Measurements from ENCODE around the gene TMEM106B.

DNA sequence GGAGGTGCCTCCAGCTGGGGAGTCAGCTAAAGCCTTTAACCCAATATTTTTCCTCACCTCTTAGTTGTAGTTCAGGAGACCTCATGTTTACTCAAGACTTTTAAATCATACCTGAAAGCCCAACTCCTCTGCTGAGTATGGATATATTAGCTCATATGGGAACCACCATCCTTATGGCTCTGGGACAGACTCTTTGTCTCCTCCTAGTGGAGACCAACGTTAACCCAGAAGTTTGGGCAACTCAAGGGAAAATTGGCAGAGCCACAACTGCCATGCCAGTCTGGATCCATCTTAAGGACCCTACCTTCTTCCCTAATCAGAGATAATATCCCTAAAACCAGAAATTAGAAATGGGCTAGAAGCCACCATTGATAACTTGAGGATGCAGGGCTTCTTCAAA is 80.8 kb downstream of the TMEM106B start:
- TF ChIP-seq, protein P1, sequence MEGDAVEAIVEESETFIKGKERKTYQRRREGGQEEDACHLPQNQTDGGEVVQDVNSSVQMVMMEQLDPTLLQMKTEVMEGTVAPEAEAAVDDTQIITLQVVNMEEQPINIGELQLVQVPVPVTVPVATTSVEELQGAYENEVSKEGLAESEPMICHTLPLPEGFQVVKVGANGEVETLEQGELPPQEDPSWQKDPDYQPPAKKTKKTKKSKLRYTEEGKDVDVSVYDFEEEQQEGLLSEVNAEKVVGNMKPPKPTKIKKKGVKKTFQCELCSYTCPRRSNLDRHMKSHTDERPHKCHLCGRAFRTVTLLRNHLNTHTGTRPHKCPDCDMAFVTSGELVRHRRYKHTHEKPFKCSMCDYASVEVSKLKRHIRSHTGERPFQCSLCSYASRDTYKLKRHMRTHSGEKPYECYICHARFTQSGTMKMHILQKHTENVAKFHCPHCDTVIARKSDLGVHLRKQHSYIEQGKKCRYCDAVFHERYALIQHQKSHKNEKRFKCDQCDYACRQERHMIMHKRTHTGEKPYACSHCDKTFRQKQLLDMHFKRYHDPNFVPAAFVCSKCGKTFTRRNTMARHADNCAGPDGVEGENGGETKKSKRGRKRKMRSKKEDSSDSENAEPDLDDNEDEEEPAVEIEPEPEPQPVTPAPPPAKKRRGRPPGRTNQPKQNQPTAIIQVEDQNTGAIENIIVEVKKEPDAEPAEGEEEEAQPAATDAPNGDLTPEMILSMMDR (IDR thresholded peaks at IDR 0.05), result no peak
- TF ChIP-seq POLR2AphosphoS5 (IDR thresholded peaks at IDR 0.05), result no peak

Measured in suprapubic skin (tissue), 3 donors.